Breast epithelium (tissue), 4 donors: ENCODE results near the gene EXOC3L4. TPM values are rescaled to one million over a fixed set of nuclear protein-coding genes. Genes with fewer than 3 reads are reported as not detected.

Experiments
- DNase-seq, 2 donors: peaks; one replicate each; pipeline ENCODE4 v3.0.0-alpha.2; 2019; ENCODE audit warnings: low spot score in 2 of 2
- H3K27ac ChIP-seq, 2 donors: fragments of 200-600 bp; sonication (generic) in 1 of 2; one replicate each; pipeline ENCODE4 v1.5.1; 2016 to 2019; ENCODE audit warnings: mild to moderate bottlenecking in 1 of 2
- H3K27me3 ChIP-seq, 2 donors: fragments of 200-600 bp; sonication (generic) in 1 of 2; one replicate each; pipeline versions ENCODE4 v1.5.1 to v1.6.0; 2017 to 2019; ENCODE audit warnings: control low read depth in 1 of 2, mild to moderate bottlenecking in 1 of 2
- H3K36me3 ChIP-seq: fragments of 200-600 bp; one replicate; pipeline ENCODE4 v1.5.1; 2019
- H3K4me1 ChIP-seq, 2 donors: fragments of 200-600 bp; sonication (generic); one replicate each; pipeline ENCODE4 v1.5.1; 2016 to 2019; ENCODE audit warnings: control low read depth in 1 of 2
- H3K4me3 ChIP-seq, 3 donors: fragments of 200-600 bp; sonication (generic); 1 replicate in 2 of 3; 2 replicates in 1 of 3; pipeline ENCODE4 v1.5.1; 2016 to 2019; ENCODE audit warnings: mild to moderate bottlenecking in 3 of 3, moderate library complexity in 2 of 3
- H3K9me3 ChIP-seq, 2 donors: fragments of 200-600 bp; sonication (generic) in 1 of 2; one replicate each; pipeline ENCODE4 v1.5.1; 2016 to 2019; ENCODE audit warnings: control low read depth in 1 of 2
- CTCF ChIP-seq, 3 donors: fragments of 450-650 bp; IDR thresholded peaks; one replicate each; pipeline ENCODE4 v1.5.1; 2016 to 2017; ENCODE audit warnings: antibody characterized with exemption in 3 of 3, mild to moderate bottlenecking in 3 of 3, moderate library complexity in 3 of 3
- POLR2A ChIP-seq: fragments of 450-650 bp; IDR thresholded peaks from one replicate; pipeline ENCODE4 v1.6.1; 2016; ENCODE audit warnings: antibody characterized with exemption, mild to moderate bottlenecking, moderate library complexity
- POLR2AphosphoS5 ChIP-seq, 3 donors: sonication (generic); formaldehyde crosslinking; IDR thresholded peaks; one replicate each; pipeline ENCODE4 v1.6.1; 2017; ENCODE audit warnings: antibody characterized with exemption in 3 of 3
- intact Hi-C: fragments of 100-400 bp; cut with DNase I; formaldehyde crosslinking; loops from one replicate; pipeline ENCODE4 v1.15.1; 2023; ENCODE audit warnings: low total_unique reads
- total RNA-seq, 3 donors: library from RNA; depleted of rRNA; stranded (reverse); fragments of >200 nt; gene quantifications; one replicate each; pipeline ENCODE4 v1.1.0, GENCODE V29; 2016

The EXOC3L4 gene
- total RNA-seq, 3 donors from 2014 or later, result 0.66 to 1.0 TPM; not detected in 1

DNA sequence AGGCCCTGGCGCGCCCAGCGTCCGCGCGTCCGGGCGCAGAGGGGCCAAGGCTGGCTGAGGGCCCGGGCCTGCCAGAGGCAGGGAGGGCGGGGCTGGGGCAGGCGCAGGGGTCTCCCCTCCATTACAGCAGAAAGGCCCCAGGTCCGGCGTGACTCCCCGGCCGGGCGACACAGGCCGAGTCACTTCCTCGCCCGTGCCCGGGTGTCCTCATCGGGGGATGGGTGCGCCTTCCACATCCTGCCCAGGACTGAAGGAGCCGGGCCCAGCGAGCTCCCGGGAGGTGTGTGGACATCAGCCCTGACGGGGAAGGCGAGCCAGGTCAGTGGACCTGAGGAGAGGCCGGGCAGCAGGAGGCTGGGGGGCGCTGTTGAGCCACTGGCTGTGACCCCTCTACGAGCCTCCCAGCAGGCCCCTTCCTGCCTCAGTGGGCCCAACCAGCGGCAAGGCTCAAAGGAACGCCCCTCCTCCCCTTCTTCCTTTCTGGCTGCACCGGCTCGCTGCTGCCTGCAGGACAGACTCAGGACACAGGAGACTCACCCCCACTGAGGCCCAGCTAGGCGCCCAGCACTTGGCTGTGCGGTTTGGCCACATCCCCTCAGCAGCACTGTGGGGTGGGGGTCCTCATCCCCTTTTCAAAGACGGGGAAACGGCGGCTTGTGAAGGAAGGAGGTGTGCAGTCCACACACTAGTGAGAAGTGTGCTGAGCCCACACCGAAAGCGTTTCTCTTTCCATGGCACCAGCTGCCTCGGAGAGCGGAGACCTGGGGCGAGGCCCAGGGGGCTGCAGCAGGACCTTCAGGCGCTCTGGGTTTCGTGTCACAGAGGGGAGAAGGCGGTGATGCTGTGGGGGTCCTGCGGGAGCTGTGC lies 29.3 kb downstream of the EXOC3L4 start:
- H3K27ac ChIP-seq, result peak overlapping the region; percentile 87 to 95
- H3K9me3 ChIP-seq, result no peaks in the 10 kb centered on the region
- intact Hi-C loops, result no loop called here
- H3K36me3 ChIP-seq, result no peaks in the 10 kb centered on the region
- H3K27me3 ChIP-seq, result no peaks in the 10 kb centered on the region
- DNase-seq, result no peak
- H3K4me3 ChIP-seq, result peak overlapping the region; percentile 68 to 82 (median 74)
- H3K4me1 ChIP-seq, result peaks cover 18 to 46% of the 10 kb centered on the region in 2 donors
- TF ChIP-seq POLR2A, result no peak
- peak in 2 of 3 donors; percentile 42 for TF ChIP-seq CTCF (IDR thresholded peaks at IDR 0.05)

- Histone ChIP-seq H3K4me1 (peaks cover 18 to 50% of the 10 kb centered on the region in 2 donors), H3K27me3 (no peaks in the 10 kb centered on the region), H3K4me3 (peak overlapping the region; percentile 68 to 82 (median 74)), H3K27ac (peak overlapping the region; percentile 87 to 95), H3K9me3 (no peaks in the 10 kb centered on the region), H3K36me3 (no peaks in the 10 kb centered on the region)
- DNase-seq, result no peak
- TF ChIP-seq CTCF (IDR thresholded peaks at IDR 0.05), result no peak
- no peak for TF ChIP-seq POLR2A
- TF ChIP-seq POLR2AphosphoS5 (IDR thresholded peaks at IDR 0.05), result no peak
- intact Hi-C loops, result no loop called here
Measured at GRCh38 chr14:103124501-103125001, 30.0 kb downstream of the EXOC3L4 start.

DNA sequence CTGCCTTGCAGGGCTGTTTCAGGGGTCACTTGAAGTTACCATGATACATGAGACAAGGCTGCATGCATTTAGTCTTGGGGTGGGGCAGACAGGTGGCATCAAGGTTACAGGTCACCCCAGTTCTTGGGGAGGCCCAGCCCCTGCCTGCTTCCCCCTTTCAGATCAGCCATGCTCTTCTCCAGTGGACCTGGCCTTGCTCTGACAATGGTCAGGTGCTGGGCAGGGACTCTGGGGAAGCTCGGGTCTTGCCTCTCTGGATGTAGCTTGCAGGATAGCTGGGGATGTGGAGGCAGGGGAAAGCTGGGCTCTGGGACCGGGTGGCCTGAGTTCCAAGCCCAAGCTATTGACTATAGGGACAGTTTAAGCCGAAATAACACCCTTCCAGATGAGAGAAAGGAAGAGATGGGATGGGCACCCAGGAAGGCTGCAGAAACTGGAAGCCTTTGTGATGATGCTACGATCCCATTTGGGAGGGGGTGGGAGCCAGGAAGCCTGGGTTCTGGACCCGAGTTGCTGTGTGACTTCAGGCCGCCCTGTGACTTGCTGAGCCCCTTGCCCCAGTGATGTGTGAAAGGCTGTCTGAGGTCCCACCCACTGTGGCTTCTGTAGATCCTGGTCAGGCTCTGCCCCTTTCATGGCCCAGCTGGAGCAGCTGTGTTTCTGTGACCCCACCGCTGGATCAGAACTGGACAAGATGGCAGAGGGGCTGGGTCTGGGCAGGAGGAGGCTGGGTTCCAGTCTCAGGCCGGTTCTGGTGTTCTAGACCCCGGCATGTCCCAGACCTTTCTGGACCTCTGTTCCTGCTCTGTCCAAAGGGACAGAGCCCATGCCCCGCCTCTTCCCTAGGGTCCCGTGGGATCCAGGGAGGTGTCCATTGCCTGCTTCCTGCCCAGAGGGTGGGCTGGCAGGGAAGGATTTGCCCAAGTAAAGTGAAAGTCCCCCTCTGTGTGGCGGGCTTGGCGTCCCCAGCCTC lies 30.9 kb downstream of the EXOC3L4 start:
- peak overlapping the region in 1 of 2 donors; percentile 95 for H3K27ac ChIP-seq
- intact Hi-C loops, result no loop called here

DNA sequence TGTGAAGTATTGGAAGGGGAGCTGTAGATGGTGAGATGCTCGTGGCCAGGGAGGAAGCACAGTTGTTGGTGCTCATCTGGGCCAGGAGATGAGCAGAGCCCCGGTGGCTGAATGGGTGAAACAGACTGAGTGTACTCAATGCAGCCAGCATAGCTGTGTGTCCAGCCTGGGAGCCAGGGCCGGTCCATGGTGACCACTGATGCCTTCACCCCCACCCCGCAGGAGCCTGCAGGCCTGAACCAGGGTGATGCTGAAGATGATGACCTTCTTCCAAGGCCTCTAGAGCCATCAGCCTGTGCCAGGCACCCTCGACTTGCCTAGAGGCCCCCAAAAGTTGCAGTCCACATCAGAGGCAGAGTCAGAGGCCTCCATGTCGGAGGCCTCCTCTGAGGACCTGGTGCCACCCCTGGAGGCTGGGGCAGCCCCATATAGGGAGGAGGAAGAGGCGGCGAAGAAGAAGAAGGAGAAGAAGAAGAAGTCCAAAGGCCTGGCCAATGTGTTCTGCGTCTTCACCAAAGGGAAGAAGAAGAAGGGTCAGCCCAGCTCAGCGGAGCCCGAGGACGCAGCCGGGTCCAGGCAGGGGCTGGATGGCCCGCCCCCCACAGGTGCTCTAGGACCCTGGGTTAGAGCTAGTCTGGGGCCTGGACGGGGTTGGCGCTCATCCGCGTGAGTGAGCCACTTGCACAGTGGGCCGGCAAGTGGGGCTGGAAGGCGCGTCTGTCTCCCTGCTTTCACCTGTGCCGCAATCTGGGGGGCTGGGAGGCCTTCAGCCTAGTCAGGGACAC lies 31.8 kb downstream of the EXOC3L4 start:
- peaks cover 18 to 66% of the 10 kb centered on the region in 2 donors for H3K4me1 ChIP-seq
- DNase-seq, result no peak
- H3K4me3 ChIP-seq, result peak overlapping the region; percentile 31 to 68 (median 45)
- no peak for TF ChIP-seq POLR2AphosphoS5 (IDR thresholded peaks at IDR 0.05)
- no peak for TF ChIP-seq POLR2A
- no peak for TF ChIP-seq CTCF (IDR thresholded peaks at IDR 0.05)
- peak overlapping the region; percentile 64 to 92 for H3K27ac ChIP-seq
- intact Hi-C loops, result no loop called here
- H3K27me3 ChIP-seq, result no peaks in the 10 kb centered on the region
- no peaks in the 10 kb centered on the region for H3K9me3 ChIP-seq
- no peaks in the 10 kb centered on the region for H3K36me3 ChIP-seq

More for the DNA sequence above, 30.9 kb downstream of the EXOC3L4 start:
- no peak for DNase-seq
- TF ChIP-seq POLR2AphosphoS5 (IDR thresholded peaks at IDR 0.05) (no peak), POLR2A (no peak), CTCF (IDR thresholded peaks at IDR 0.05) (no peak)
- Histone ChIP-seq H3K4me3 (peak overlapping the region in 2 of 3 donors; percentile 74 to 82), H3K4me1 (peaks cover 18 to 57% of the 10 kb centered on the region in 2 donors), H3K9me3 (no peaks in the 10 kb centered on the region), H3K27me3 (no peaks in the 10 kb centered on the region), H3K36me3 (no peaks in the 10 kb centered on the region)
